Breast epithelium (tissue), 4 donors: Measurements from ENCODE around the gene CDH16. TPM values are rescaled to one million over a fixed set of nuclear protein-coding genes. Genes with fewer than 3 reads are reported as not detected.

Experiments used
- DNase-seq, 2 donors: peaks; one replicate each; pipeline ENCODE4 v3.0.0-alpha.2; 2019; ENCODE audit warnings: low spot score in 2 of 2
- H3K27ac ChIP-seq, 2 donors: fragments of 200-600 bp; sonication (generic) in 1 of 2; one replicate each; pipeline ENCODE4 v1.5.1; 2016 to 2019; ENCODE audit warnings: mild to moderate bottlenecking in 1 of 2
- H3K27me3 ChIP-seq, 2 donors: fragments of 200-600 bp; sonication (generic) in 1 of 2; one replicate each; pipeline versions ENCODE4 v1.5.1 to v1.6.0; 2017 to 2019; ENCODE audit warnings: control low read depth in 1 of 2, mild to moderate bottlenecking in 1 of 2
- H3K36me3 ChIP-seq: fragments of 200-600 bp; one replicate; pipeline ENCODE4 v1.5.1; 2019
- H3K4me1 ChIP-seq, 2 donors: fragments of 200-600 bp; sonication (generic); one replicate each; pipeline ENCODE4 v1.5.1; 2016 to 2019; ENCODE audit warnings: control low read depth in 1 of 2
- H3K4me3 ChIP-seq, 3 donors: fragments of 200-600 bp; sonication (generic); 1 replicate in 2 of 3; 2 replicates in 1 of 3; pipeline ENCODE4 v1.5.1; 2016 to 2019; ENCODE audit warnings: mild to moderate bottlenecking in 3 of 3, moderate library complexity in 2 of 3
- H3K9me3 ChIP-seq, 2 donors: fragments of 200-600 bp; sonication (generic) in 1 of 2; one replicate each; pipeline ENCODE4 v1.5.1; 2016 to 2019; ENCODE audit warnings: control low read depth in 1 of 2
- POLR2A ChIP-seq: fragments of 450-650 bp; IDR thresholded peaks from one replicate; pipeline ENCODE4 v1.6.1; 2016; ENCODE audit warnings: antibody characterized with exemption, mild to moderate bottlenecking, moderate library complexity
- POLR2AphosphoS5 ChIP-seq, 3 donors: sonication (generic); formaldehyde crosslinking; IDR thresholded peaks; one replicate each; pipeline ENCODE4 v1.6.1; 2017; ENCODE audit warnings: antibody characterized with exemption in 3 of 3
- intact Hi-C: fragments of 100-400 bp; cut with DNase I; formaldehyde crosslinking; loops from one replicate; pipeline ENCODE4 v1.15.1; 2023; ENCODE audit warnings: low total_unique reads
- total RNA-seq, 3 donors: library from RNA; depleted of rRNA; stranded (reverse); fragments of >200 nt; gene quantifications; one replicate each; pipeline ENCODE4 v1.1.0, GENCODE V29; 2016
- TF ChIP-seq, protein P1 (sequence below), 3 donors: fragments of 450-650 bp; IDR thresholded peaks; one replicate each; pipeline ENCODE4 v1.5.1; 2016 to 2017; ENCODE audit warnings: antibody characterized with exemption in 3 of 3, mild to moderate bottlenecking in 3 of 3, moderate library complexity in 3 of 3

CDH16 gene
- total RNA-seq, 3 donors from 2014 or later = not detected

DNA sequence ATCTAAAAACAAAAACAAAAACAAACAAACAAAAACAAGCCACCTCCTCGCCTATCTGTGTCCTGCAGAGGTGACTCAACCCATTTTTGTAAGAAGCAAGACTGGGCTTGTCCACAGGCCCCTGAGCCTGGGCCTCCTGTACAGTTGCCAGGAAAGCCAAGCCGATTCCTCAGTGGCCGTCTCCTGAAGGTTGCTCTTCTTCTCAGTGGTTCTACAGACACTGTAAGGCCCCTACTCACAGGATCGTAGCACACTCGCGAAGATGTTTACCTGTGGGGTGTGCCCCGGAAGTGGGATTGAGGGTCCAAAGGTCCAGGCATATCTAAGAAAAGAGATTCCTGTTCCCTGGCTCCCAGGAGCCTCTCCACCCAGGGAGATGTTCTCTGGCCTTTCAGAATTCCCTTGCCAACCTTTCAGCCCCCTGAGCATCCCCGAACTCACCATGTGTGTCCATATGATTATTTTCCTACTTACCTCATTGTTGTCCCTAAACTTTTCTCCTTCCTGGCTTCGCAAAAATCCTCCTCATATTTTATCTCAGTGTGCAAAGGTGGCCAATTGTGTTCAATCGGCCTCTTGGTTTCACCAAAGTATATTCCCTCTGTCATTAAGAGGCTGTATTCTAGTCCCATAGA, 34.9 kb upstream of the CDH16 start:
- intact Hi-C loops = no loop called here
- DNase-seq = no peak
- no peaks in the 10 kb centered on the region for H3K36me3 ChIP-seq
- no peaks in the 10 kb centered on the region for H3K4me1 ChIP-seq
- no peak overlapping the region for H3K4me3 ChIP-seq
- H3K27me3 ChIP-seq = peaks cover 0 to 8% of the 10 kb centered on the region in 2 donors
- TF ChIP-seq POLR2A (no peak), POLR2AphosphoS5 (IDR thresholded peaks at IDR 0.05) (no peak)
- TF ChIP-seq, protein P1, sequence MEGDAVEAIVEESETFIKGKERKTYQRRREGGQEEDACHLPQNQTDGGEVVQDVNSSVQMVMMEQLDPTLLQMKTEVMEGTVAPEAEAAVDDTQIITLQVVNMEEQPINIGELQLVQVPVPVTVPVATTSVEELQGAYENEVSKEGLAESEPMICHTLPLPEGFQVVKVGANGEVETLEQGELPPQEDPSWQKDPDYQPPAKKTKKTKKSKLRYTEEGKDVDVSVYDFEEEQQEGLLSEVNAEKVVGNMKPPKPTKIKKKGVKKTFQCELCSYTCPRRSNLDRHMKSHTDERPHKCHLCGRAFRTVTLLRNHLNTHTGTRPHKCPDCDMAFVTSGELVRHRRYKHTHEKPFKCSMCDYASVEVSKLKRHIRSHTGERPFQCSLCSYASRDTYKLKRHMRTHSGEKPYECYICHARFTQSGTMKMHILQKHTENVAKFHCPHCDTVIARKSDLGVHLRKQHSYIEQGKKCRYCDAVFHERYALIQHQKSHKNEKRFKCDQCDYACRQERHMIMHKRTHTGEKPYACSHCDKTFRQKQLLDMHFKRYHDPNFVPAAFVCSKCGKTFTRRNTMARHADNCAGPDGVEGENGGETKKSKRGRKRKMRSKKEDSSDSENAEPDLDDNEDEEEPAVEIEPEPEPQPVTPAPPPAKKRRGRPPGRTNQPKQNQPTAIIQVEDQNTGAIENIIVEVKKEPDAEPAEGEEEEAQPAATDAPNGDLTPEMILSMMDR (IDR thresholded peaks at IDR 0.05) = no peak
- H3K9me3 ChIP-seq = no peaks in the 10 kb centered on the region
- no peak overlapping the region for H3K27ac ChIP-seq

DNA sequence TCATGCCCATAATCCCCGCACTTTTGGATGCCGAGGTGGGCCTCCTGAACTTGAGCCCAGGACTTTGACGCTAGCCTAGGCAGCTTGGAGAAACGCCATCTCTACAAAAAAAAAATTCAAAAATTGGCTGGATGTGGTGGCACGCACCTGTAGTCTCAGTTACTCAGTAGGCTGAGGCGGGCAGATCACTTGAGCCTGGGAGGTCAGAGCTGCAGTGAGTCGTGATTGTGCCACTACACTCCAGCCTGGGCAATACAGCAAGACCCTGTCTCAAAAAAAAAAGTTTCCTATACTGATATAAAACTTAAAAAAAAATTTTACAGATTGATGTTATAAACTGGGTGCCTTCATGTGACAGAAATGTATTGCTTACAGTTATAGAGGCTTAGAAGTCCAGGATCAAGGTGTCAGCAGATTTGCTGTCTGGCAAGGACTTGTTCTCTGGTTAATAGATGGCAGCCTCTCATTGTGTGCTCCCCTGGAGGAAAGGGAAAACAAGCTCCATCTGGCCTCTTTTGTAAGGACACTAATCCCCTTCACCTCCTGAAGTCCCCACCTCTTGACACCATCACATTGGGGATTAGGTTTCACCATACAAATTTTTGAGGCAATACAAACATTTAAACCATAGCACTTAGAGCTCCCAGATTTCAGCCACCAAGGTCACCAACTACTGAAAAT, 33.9 kb upstream of the CDH16 start:
- intact Hi-C loops = no loop called here
- Histone ChIP-seq H3K9me3 (no peaks in the 10 kb centered on the region), H3K4me1 (no peaks in the 10 kb centered on the region), H3K27me3 (peaks cover 0 to 8% of the 10 kb centered on the region in 2 donors), H3K4me3 (no peak overlapping the region), H3K36me3 (no peaks in the 10 kb centered on the region), H3K27ac (no peak overlapping the region)
- no peak for DNase-seq
- TF ChIP-seq, protein P1 (IDR thresholded peaks at IDR 0.05) = no peak
- TF ChIP-seq POLR2AphosphoS5 (IDR thresholded peaks at IDR 0.05) = no peak
- TF ChIP-seq POLR2A = no peak

DNA sequence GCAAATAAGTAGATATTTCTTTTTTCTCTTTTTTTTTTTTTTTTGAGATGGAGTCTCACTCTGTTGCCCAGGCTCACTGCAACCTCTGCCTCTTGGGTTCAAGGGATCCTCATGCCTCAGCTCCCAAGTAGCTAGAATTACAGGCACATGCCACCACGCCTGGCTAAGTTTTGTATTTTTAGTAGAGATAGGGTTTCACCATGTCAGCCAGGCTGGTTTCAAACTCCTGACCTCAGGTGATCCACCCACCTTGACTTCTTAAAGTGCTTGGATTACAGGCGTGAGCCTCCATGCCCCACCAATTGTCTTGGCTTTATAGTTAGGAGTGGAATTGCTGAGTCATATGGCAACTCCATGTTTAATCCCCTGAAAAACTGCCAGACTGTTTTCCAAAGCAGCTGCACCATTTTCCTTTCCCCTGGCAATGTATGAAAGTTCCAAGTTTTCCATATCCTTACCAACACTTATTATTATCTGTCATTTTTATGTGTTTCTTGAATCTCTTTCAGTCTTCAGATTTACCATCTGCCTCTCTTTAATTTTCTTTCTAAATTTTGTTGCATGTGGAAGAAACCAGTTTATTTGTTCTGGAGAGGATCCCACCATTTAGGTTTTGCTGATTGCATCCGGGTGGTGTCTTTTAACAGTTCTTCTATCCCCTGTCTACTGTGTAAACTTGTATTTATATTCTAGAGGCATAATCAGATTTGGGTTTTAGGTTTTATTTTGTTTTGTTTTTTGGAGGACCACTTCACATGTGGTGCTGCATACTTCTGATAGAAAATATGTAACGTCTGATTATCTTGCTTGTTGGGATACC, 32.5 kb upstream of the CDH16 start:
- Histone ChIP-seq H3K27me3 (peaks cover 0 to 8% of the 10 kb centered on the region in 2 donors), H3K9me3 (no peaks in the 10 kb centered on the region), H3K4me3 (no peak overlapping the region), H3K36me3 (no peaks in the 10 kb centered on the region), H3K4me1 (no peaks in the 10 kb centered on the region), H3K27ac (no peak overlapping the region)
- intact Hi-C loops = no loop called here
- TF ChIP-seq POLR2AphosphoS5 (IDR thresholded peaks at IDR 0.05) (no peak), POLR2A (no peak)
- TF ChIP-seq, protein P1 (IDR thresholded peaks at IDR 0.05) = no peak
- DNase-seq = no peak

DNA sequence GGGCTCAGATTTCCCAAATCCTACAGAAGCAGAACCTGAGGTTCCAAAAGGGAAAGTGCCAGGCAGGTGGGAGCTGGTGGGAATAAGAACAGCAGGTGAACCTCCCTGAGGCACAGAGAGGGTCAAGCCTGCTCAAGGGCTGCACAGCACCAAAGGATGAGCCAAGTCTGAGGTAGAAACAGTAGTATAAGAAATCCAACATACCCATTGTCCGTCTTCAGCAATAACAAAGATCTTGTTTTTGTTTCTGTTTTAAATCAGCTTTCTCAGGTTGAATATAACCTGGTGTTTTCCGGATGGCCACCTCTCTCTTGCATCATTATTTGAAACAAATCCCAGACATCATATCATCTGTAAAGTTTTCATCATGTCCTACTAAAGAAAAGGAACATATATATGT, 31.8 kb upstream of the CDH16 start:
- H3K27ac ChIP-seq = no peak overlapping the region
- DNase-seq = no peak
- no peak for TF ChIP-seq POLR2AphosphoS5 (IDR thresholded peaks at IDR 0.05)
- no peak overlapping the region for H3K4me3 ChIP-seq
- intact Hi-C loops = no loop called here
- H3K36me3 ChIP-seq = no peaks in the 10 kb centered on the region
- no peaks in the 10 kb centered on the region for H3K4me1 ChIP-seq
- no peaks in the 10 kb centered on the region for H3K9me3 ChIP-seq
- peaks cover 0 to 8% of the 10 kb centered on the region in 2 donors for H3K27me3 ChIP-seq

DNA sequence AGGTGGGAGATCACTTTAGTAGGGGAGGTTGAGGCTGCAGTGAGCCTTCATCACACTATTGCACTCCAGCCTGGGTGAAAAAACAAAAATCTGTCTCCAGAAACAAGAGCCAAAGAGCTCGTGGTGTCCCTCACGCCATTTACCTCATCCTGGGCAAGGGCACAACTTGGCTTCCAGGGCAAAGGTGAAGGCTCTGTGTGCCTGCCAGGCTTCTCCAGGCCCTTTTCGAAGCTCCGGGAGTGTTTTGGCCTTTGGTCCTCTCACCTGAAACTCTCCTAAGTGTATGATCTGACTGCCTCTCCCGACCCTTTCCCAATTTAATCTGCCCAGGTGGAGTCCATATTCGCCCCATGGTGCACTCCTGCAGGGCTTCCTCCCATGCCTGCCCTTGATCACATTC, 30.8 kb upstream of the CDH16 start:
- TF ChIP-seq, protein P1 (IDR thresholded peaks at IDR 0.05) = no peak
- intact Hi-C loops = no loop called here
- peaks cover 0 to 8% of the 10 kb centered on the region in 2 donors for H3K27me3 ChIP-seq

More for the DNA sequence above, 30.8 kb upstream of the CDH16 start:
- no peaks in the 10 kb centered on the region for H3K4me1 ChIP-seq
- no peak overlapping the region for H3K27ac ChIP-seq
- no peak overlapping the region for H3K4me3 ChIP-seq
- H3K36me3 ChIP-seq = no peaks in the 10 kb centered on the region
- no peak for DNase-seq
- H3K9me3 ChIP-seq = no peaks in the 10 kb centered on the region
